DND-41 (cell line): ENCODE results near the gene PDZD4.

Source experiments
- EZH2 ChIP-seq: IDR thresholded peaks from 3 replicates; pipeline ENCODE4 v1.6.1; 2012; ENCODE audit warnings: borderline replicate concordance, low read depth, mild to moderate bottlenecking, moderate library complexity, low read length, inconsistent platforms; ENCODE audit not compliant: severe bottlenecking
- TF ChIP-seq, protein P1 (sequence below): IDR thresholded peaks from 2 replicates; pipeline ENCODE4 v1.5.1; 2012; ENCODE audit warnings: borderline replicate concordance, low read length, moderate library complexity, mild to moderate bottlenecking; ENCODE audit not compliant: poor library complexity, severe bottlenecking; ENCODE audit errors: extremely low read depth

DNA sequence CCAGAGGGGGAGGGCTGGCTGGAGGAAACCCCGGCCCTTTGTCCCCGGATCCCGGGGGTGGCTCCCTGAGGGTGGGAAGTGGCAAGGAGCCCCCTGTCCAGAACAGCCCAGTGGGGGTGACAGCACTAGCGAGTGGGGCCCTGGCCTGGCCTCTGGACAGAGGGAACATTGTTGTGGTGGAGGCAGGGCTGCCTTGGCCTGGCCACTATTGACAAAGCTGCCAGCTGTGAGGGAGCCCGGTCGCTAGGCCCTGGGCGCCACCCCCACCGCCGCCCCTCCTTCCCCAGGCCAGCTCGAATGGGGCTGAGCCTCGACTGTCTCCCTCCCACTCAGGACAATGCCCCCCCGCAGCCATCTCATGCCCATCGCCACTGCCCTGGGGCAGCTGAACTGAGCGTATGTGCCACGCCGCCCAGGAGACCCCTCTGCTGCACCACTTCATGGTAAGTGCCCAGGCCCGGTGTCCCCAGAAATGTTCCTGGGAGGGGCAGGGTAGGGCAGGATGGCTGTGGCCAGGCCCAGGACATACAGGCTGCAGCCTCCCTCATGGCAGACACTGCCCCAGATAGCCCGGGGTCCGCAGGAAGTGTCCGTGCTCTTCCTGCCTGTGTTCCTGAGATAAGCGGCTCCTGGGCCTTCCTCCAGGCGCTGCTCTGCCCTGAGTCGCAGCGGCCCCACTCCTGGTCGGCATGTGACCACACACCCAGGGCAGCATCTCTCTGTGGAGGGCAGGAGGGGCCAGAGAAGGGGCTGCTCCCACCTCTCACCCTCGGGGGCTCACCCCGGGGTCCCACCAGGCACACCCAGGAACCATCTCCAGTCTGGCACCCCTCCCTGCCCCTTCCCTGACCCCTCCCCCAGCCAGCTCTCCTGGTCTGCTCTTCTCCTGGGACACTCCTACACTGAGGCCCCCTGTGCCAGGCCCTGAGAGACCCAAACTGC lies 64.9 kb downstream of the PDZD4 start:
- TF ChIP-seq, protein P1, sequence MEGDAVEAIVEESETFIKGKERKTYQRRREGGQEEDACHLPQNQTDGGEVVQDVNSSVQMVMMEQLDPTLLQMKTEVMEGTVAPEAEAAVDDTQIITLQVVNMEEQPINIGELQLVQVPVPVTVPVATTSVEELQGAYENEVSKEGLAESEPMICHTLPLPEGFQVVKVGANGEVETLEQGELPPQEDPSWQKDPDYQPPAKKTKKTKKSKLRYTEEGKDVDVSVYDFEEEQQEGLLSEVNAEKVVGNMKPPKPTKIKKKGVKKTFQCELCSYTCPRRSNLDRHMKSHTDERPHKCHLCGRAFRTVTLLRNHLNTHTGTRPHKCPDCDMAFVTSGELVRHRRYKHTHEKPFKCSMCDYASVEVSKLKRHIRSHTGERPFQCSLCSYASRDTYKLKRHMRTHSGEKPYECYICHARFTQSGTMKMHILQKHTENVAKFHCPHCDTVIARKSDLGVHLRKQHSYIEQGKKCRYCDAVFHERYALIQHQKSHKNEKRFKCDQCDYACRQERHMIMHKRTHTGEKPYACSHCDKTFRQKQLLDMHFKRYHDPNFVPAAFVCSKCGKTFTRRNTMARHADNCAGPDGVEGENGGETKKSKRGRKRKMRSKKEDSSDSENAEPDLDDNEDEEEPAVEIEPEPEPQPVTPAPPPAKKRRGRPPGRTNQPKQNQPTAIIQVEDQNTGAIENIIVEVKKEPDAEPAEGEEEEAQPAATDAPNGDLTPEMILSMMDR: no peak
- no peak for TF ChIP-seq EZH2
